Osteoblast (primary cell): ENCODE measurements around the gene NMT2. TPM values are rescaled to one million over a fixed set of nuclear protein-coding genes. Genes with fewer than 3 reads are reported as not detected.

Experiments used
- DNase-seq: peaks from one replicate; pipeline ENCODE4 v3.0.0; 2011; ENCODE audit warnings: low spot score, mixed read lengths; ENCODE audit not compliant: insufficient read length; ENCODE audit errors: missing footprints
- H2AFZ ChIP-seq: 2 replicates; pipeline ENCODE4 v1.6.0; 2011; ENCODE audit warnings: mild to moderate bottlenecking, low read length
- H3K27ac ChIP-seq: 2 replicates; pipeline ENCODE4 v1.5.1; 2011; ENCODE audit warnings: mild to moderate bottlenecking, low read depth, low read length, moderate library complexity
- H3K27me3 ChIP-seq: 2 replicates; pipeline ENCODE4 v1.6.0; 2012; ENCODE audit warnings: mild to moderate bottlenecking, control low read depth, inconsistent platforms, low read length, moderate library complexity; ENCODE audit not compliant: insufficient read depth
- H3K36me3 ChIP-seq: 2 replicates; pipeline ENCODE4 v1.5.1; 2011; ENCODE audit warnings: mild to moderate bottlenecking, low read length, control low read depth, moderate library complexity; ENCODE audit not compliant: insufficient read depth
- H3K4me1 ChIP-seq: 2 replicates; pipeline ENCODE4 v1.5.1; 2011; ENCODE audit warnings: mild to moderate bottlenecking, low read length, control low read depth, moderate library complexity; ENCODE audit not compliant: insufficient read depth
- H3K4me2 ChIP-seq: 2 replicates; pipeline ENCODE4 v1.6.0; 2011; ENCODE audit warnings: mild to moderate bottlenecking, low read length; ENCODE audit not compliant: insufficient read depth
- H3K4me3 ChIP-seq: fragments of 200-600 bp; sonication (generic); 3 replicates; pipeline ENCODE4 v1.5.1; 2012; ENCODE audit warnings: mild to moderate bottlenecking, low read length, inconsistent platforms; ENCODE audit not compliant: insufficient read depth
- H3K79me2 ChIP-seq: 2 replicates; pipeline ENCODE4 v1.6.0; 2012; ENCODE audit warnings: mild to moderate bottlenecking, low read length, control low read depth, inconsistent platforms; ENCODE audit not compliant: insufficient read depth
- H3K9me3 ChIP-seq: 2 replicates; pipeline ENCODE4 v1.5.1; 2011; ENCODE audit warnings: low read depth, low read length, control low read depth
- H4K20me1 ChIP-seq: 2 replicates; pipeline ENCODE4 v1.6.0; 2012; ENCODE audit warnings: mild to moderate bottlenecking, low read length, control low read depth; ENCODE audit not compliant: insufficient read depth
- CTCF ChIP-seq: IDR thresholded peaks from 2 replicates; pipeline ENCODE4 v1.5.1; 2011; ENCODE audit warnings: mild to moderate bottlenecking, low read depth, low read length, moderate library complexity; ENCODE audit errors: extremely low read depth
- total RNA-seq: library from RNA; depleted of rRNA; stranded (reverse); fragments of >200 nt; gene quantifications from 2 replicates; pipeline ENCODE4 v1.2.3, GENCODE V29; 2012

NMT2 gene
- total RNA-seq, 1 donor, result 43.8 TPM

DNA sequence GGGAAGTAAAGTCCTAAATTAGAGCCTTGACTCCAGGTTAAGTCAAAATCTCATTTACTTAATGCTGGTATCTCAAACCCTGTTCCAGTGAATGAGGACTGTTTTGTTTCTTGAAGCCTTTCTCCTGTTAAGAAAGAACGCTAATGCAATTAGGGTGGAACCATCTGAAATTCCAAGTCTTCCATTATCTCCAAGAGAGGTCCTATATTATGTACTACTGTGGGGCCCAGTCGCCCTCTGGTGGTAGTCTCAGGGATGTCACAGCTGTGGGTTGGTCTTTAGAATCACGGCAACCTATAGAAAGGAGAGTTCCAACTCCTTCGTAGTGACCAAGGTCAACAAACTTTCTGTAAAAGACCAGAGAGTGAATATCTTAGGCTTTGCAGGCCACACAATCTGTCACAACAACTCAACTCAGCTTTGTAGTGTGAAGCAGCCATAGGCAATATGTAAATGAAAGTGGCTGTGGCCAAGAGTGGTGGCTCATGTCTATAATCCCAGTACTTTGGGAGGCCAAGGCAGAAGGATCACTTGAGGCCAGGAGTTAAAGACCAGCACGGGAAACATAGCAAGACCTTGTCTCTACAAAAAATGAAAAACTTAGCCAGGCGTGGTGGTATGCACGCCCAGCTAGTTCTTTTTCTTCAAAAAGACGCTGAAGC is 62.0 kb downstream of the NMT2 start:
- Histone ChIP-seq H2AFZ (peak overlapping the region; percentile 8), H3K79me2 (peaks cover 22% of the 10 kb centered on the region), H3K4me2 (no peak overlapping the region), H3K27ac (no peak overlapping the region), H3K36me3 (peaks cover 74% of the 10 kb centered on the region), H3K9me3 (no peaks in the 10 kb centered on the region), H3K27me3 (no peaks in the 10 kb centered on the region), H4K20me1 (peaks cover 4% of the 10 kb centered on the region), H3K4me1 (no peaks in the 10 kb centered on the region), H3K4me3 (no peak overlapping the region)
- DNase-seq, result peak; percentile 68
- TF ChIP-seq CTCF, result peak; percentile 96

DNA sequence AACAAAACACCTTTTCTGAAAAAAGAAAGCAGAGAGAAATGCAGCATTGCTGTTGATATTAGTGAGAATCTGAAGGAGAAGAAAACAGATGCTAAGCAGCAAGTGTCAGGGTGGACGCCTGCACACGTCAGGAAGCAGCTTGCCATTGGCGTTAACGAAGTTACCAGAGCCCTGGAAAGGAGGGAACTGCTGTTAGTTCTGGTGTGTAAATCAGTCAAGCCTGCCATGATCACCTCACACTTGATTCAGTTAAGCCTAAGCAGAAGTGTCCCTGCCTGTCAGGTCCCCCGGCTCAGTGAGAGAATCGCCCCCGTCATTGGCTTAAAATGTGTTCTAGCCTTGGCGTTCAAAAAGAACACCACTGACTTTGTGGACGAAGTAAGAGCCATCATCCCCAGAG is 65.0 kb downstream of the NMT2 start:
- DNase-seq, result no peak
- H3K4me1 ChIP-seq, result peaks cover 6% of the 10 kb centered on the region
- H3K4me3 ChIP-seq, result no peak overlapping the region
- TF ChIP-seq CTCF, result no peak
- no peaks in the 10 kb centered on the region for H3K9me3 ChIP-seq
- H2AFZ ChIP-seq, result no peak overlapping the region
- H4K20me1 ChIP-seq, result peaks cover 12% of the 10 kb centered on the region
- H3K27ac ChIP-seq, result no peak overlapping the region
- H3K4me2 ChIP-seq, result no peak overlapping the region
- peaks cover 54% of the 10 kb centered on the region for H3K36me3 ChIP-seq
- peaks cover 52% of the 10 kb centered on the region for H3K79me2 ChIP-seq
- no peaks in the 10 kb centered on the region for H3K27me3 ChIP-seq

DNA sequence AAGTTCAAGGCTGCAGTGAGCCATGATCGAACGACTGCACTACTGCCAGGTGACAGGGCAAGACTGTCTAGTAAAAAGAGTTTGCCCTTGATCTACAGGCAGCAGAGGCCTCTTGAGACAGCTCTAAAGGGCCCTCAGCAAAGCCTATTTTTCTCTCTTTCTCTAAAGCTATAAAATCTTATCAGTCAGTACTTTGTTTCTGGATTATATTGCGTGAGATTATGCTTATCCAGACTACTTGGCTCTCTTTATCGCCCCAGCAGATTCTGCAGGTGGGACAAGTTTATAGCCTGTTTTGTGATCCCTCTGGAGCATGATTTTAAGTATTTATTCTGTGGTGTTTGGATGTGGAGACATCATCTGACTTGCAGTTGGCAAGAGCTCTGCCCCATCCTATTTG is 68.6 kb downstream of the NMT2 start:
- H3K4me2 ChIP-seq, result no peak overlapping the region
- H3K27me3 ChIP-seq, result no peaks in the 10 kb centered on the region
- H2AFZ ChIP-seq, result no peak overlapping the region
- peaks cover 62% of the 10 kb centered on the region for H3K79me2 ChIP-seq
- H3K4me1 ChIP-seq, result peaks cover 12% of the 10 kb centered on the region
- peaks cover 31% of the 10 kb centered on the region for H3K36me3 ChIP-seq
- no peak for TF ChIP-seq CTCF
- peaks cover 12% of the 10 kb centered on the region for H4K20me1 ChIP-seq
- H3K4me3 ChIP-seq, result no peak overlapping the region
- no peak for DNase-seq
- no peak overlapping the region for H3K27ac ChIP-seq
- no peaks in the 10 kb centered on the region for H3K9me3 ChIP-seq

- DNase-seq, result peak; percentile 99
- Histone ChIP-seq H3K79me2 (peaks cover 47% of the 10 kb centered on the region), H2AFZ (peak within 1 kb of the TSS; percentile 96), H3K27me3 (no peaks in the 10 kb centered on the region), H3K27ac (peak within 1 kb of the TSS; percentile 91), H4K20me1 (peaks cover 12% of the 10 kb centered on the region), H3K36me3 (peaks cover 10% of the 10 kb centered on the region), H3K4me2 (peak within 1 kb of the TSS; percentile 100), H3K9me3 (no peaks in the 10 kb centered on the region), H3K4me1 (peaks cover 12% of the 10 kb centered on the region), H3K4me3 (peak within 1 kb of the TSS; percentile 90)
- TF ChIP-seq CTCF, result no peak
These were observed 71.3 kb downstream of the NMT2 start, which contains the start of gene RPP38 for GRCh38 chr10:15097011-15097812. Gene RPP38, plus strand, starts transcription at chr10:15097355. Its CDS starts 5,960 bp downstream, at chr10:15103315.
